Astrocyte (in vitro differentiated cells and primary cell): ENCODE measurements around the gene SENP3. TPM values are rescaled to one million over a fixed set of nuclear protein-coding genes. Genes with fewer than 3 reads are reported as not detected.

Experiments
- DNase-seq: peaks from one replicate; pipeline ENCODE4 v3.0.0-alpha.2; 2010; ENCODE audit warnings: low read depth
- FAIRE-seq: peaks from 2 replicates; lab custom pipeline; 2011; peaks lifted over from hg19 to GRCh38; lab: Jason Lieb, UNC
- H2AFZ ChIP-seq: 2 replicates; pipeline ENCODE4 v1.6.0; 2012; ENCODE audit warnings: low read depth, low read length, inconsistent platforms
- H3K27ac ChIP-seq: 2 replicates; pipeline ENCODE4 v1.5.1; 2011; ENCODE audit warnings: low read depth, low read length, inconsistent platforms
- H3K27me3 ChIP-seq: 2 replicates; pipeline ENCODE4 v1.6.0; 2011; ENCODE audit warnings: low read length, inconsistent platforms; ENCODE audit not compliant: insufficient read depth
- H3K36me3 ChIP-seq: 2 replicates; pipeline ENCODE4 v1.5.1; 2011; ENCODE audit warnings: low read length, inconsistent platforms; ENCODE audit not compliant: insufficient read depth
- H3K4me1 ChIP-seq: 2 replicates; pipeline ENCODE4 v1.5.1; 2011; ENCODE audit warnings: low read length, inconsistent platforms; ENCODE audit not compliant: insufficient read depth
- H3K4me2 ChIP-seq: 2 replicates; pipeline ENCODE4 v1.6.0; 2012; ENCODE audit warnings: low read length, inconsistent platforms
- H3K4me3 ChIP-seq: 2 replicates; pipeline ENCODE4 v1.5.1; 2011; ENCODE audit warnings: low read depth, mild to moderate bottlenecking, low read length, inconsistent platforms; ENCODE audit not compliant: insufficient read depth
- H3K79me2 ChIP-seq: 2 replicates; pipeline ENCODE4 v1.6.0; 2012; ENCODE audit warnings: mild to moderate bottlenecking, low read length, inconsistent platforms; ENCODE audit not compliant: insufficient read depth
- H3K9ac ChIP-seq: 2 replicates; pipeline ENCODE4 v1.6.0; 2012; ENCODE audit warnings: mild to moderate bottlenecking, low read length, inconsistent platforms
- H3K9me3 ChIP-seq: 2 replicates; pipeline ENCODE4 v1.5.1; 2012; ENCODE audit warnings: low read depth, mild to moderate bottlenecking, low read length, inconsistent platforms; ENCODE audit not compliant: insufficient read depth
- H4K20me1 ChIP-seq: 2 replicates; pipeline ENCODE4 v1.6.0; 2012; ENCODE audit warnings: low read length, inconsistent platforms; ENCODE audit not compliant: insufficient read depth
- H3K27ac Mint-ChIP-seq: one replicate; pipeline ENCODE4 v1.8.0; 2021; ENCODE audit warnings: mild to moderate bottlenecking, mixed read lengths; ENCODE audit not compliant: unreplicated experiment
- H3K27me3 Mint-ChIP-seq: one replicate; pipeline ENCODE4 v1.8.0; 2021; ENCODE audit warnings: low read depth, mixed read lengths; ENCODE audit not compliant: unreplicated experiment
- H3K36me3 Mint-ChIP-seq: one replicate; pipeline ENCODE4 v1.8.0; 2021; ENCODE audit warnings: low read depth, mixed read lengths; ENCODE audit not compliant: unreplicated experiment
- H3K4me1 Mint-ChIP-seq: one replicate; pipeline ENCODE4 v1.8.0; 2021; ENCODE audit warnings: low read depth, mixed read lengths; ENCODE audit not compliant: unreplicated experiment
- H3K4me3 Mint-ChIP-seq: one replicate; pipeline ENCODE4 v1.8.0; 2021; ENCODE audit warnings: mild to moderate bottlenecking, moderate library complexity, mixed read lengths; ENCODE audit not compliant: unreplicated experiment
- H3K9me3 Mint-ChIP-seq: one replicate; pipeline ENCODE4 v1.8.0; 2021; ENCODE audit warnings: mild to moderate bottlenecking, mixed read lengths; ENCODE audit not compliant: unreplicated experiment
- EZH2 ChIP-seq: IDR thresholded peaks from 2 replicates; pipeline ENCODE4 v1.6.1; 2012; ENCODE audit warnings: mild to moderate bottlenecking, low read length, inconsistent platforms; ENCODE audit not compliant: insufficient read depth
- total RNA-seq: library from RNA; stranded (reverse); gene quantifications from 2 replicates; pipeline ENCODE4 v1.2.1, GENCODE V29; 2021
- TF ChIP-seq, protein P1 (sequence below): IDR thresholded peaks from 2 replicates; pipeline ENCODE4 v1.5.1; 2011; ENCODE audit warnings: low read depth, mild to moderate bottlenecking, inconsistent platforms, low read length, moderate library complexity; ENCODE audit not compliant: insufficient read depth

SENP3 gene
- total RNA-seq, 1 donor from 2014 or later: 51.4 TPM

DNA sequence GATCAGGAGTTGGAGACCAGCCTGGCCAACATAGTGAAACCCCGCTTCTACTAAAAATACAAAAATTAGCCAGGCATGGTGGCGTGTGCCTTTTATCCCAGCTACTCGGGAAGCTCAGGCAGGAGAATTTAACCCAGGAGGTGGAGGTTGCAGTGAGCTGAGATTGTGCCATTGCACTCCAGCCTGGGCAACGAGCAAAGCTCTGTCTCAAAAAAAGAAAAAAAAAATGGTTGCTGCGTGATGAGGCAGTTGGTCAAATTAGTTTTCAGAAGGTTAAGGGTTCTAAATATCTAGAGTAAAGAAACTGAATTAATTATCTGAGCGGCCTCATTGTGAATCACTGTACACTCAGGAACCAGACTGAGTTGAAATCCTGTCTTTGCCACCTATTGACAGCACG lies 14.2 kb downstream of the SENP3 start:
- peak overlapping the region; percentile 97 for H3K4me2 ChIP-seq
- H3K79me2 ChIP-seq: peaks cover 80% of the 10 kb centered on the region
- H3K4me1 ChIP-seq: peaks cover 45% of the 10 kb centered on the region
- no peaks in the 10 kb centered on the region for H3K9me3 ChIP-seq
- peak overlapping the region; percentile 100 for H3K9ac ChIP-seq
- no peak for TF ChIP-seq EZH2
- TF ChIP-seq, protein P1, sequence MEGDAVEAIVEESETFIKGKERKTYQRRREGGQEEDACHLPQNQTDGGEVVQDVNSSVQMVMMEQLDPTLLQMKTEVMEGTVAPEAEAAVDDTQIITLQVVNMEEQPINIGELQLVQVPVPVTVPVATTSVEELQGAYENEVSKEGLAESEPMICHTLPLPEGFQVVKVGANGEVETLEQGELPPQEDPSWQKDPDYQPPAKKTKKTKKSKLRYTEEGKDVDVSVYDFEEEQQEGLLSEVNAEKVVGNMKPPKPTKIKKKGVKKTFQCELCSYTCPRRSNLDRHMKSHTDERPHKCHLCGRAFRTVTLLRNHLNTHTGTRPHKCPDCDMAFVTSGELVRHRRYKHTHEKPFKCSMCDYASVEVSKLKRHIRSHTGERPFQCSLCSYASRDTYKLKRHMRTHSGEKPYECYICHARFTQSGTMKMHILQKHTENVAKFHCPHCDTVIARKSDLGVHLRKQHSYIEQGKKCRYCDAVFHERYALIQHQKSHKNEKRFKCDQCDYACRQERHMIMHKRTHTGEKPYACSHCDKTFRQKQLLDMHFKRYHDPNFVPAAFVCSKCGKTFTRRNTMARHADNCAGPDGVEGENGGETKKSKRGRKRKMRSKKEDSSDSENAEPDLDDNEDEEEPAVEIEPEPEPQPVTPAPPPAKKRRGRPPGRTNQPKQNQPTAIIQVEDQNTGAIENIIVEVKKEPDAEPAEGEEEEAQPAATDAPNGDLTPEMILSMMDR: no peak
- Mint-ChIP-seq H3K4me3 (peak overlapping the region; percentile 97), H3K27me3 (no peaks in the 10 kb centered on the region), H3K36me3 (peaks cover 45% of the 10 kb centered on the region), H3K9me3 (no peaks in the 10 kb centered on the region), H3K4me1 (peaks cover 52% of the 10 kb centered on the region), H3K27ac (peak overlapping the region; percentile 34)
- H3K36me3 ChIP-seq: peaks cover 51% of the 10 kb centered on the region
- DNase-seq: no peak
- no peak overlapping the region for H3K27ac ChIP-seq
- peaks cover 77% of the 10 kb centered on the region for H4K20me1 ChIP-seq
- peak overlapping the region; percentile 88 for H3K4me3 ChIP-seq
- FAIRE-seq: no peak
- no peaks in the 10 kb centered on the region for H3K27me3 ChIP-seq
- no peak overlapping the region for H2AFZ ChIP-seq

GRCh38 chr17:7576432-7576937 lies 14.8 kb downstream of the SENP3 start:
- no peaks in the 10 kb centered on the region for H3K27me3 ChIP-seq
- Mint-ChIP-seq H3K27me3 (no peaks in the 10 kb centered on the region), H3K27ac (peak overlapping the region; percentile 54), H3K4me3 (peak overlapping the region; percentile 97), H3K36me3 (peaks cover 47% of the 10 kb centered on the region), H3K9me3 (no peaks in the 10 kb centered on the region), H3K4me1 (peaks cover 53% of the 10 kb centered on the region)
- no peak overlapping the region for H2AFZ ChIP-seq
- peaks cover 51% of the 10 kb centered on the region for H3K36me3 ChIP-seq
- peak overlapping the region; percentile 16 for H3K9ac ChIP-seq
- FAIRE-seq: no peak
- DNase-seq: no peak
- H3K79me2 ChIP-seq: peaks cover 75% of the 10 kb centered on the region
- no peaks in the 10 kb centered on the region for H3K9me3 ChIP-seq
- H4K20me1 ChIP-seq: peaks cover 79% of the 10 kb centered on the region
- no peak overlapping the region for H3K27ac ChIP-seq
- peaks cover 45% of the 10 kb centered on the region for H3K4me1 ChIP-seq
- H3K4me3 ChIP-seq: no peak overlapping the region
- peak overlapping the region; percentile 97 for H3K4me2 ChIP-seq
- TF ChIP-seq EZH2: no peak
- TF ChIP-seq, protein P1: no peak
